Fibroblast of upper back skin (primary cell): ENCODE results near the gene EVX2.

Experiments
- DNase-seq: peaks from one replicate; pipeline ENCODE4 v3.0.0-alpha.2; 2013

Gene EVX2

GRCh38 chr2:176083796-176084261, at the start of gene EVX2:
TSS of gene EVX2 (minus strand) at chr2:176083962. CDS start at chr2:176083776, 186 bp downstream.
- no peak for DNase-seq

DNA sequence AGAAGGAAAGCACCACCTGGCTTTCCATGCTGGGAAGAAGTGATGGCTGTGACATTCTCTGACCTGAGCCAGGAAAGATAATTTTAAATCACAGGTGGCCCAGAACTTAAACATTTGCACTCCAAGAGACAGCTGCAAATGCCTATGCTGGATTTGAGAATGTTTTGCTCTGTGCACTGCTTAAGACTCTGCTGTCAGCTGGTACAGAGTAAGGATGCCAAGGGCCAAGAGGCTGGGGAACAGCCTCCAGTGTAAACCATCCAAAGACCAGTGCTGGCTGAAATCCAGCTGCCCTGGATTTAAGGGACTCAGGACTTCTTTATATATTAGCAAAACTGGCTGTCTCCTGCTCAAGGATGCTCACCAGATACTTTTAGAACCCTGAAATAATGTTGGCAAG, 49.6 kb upstream of the EVX2 start:
- no peak for DNase-seq

DNA sequence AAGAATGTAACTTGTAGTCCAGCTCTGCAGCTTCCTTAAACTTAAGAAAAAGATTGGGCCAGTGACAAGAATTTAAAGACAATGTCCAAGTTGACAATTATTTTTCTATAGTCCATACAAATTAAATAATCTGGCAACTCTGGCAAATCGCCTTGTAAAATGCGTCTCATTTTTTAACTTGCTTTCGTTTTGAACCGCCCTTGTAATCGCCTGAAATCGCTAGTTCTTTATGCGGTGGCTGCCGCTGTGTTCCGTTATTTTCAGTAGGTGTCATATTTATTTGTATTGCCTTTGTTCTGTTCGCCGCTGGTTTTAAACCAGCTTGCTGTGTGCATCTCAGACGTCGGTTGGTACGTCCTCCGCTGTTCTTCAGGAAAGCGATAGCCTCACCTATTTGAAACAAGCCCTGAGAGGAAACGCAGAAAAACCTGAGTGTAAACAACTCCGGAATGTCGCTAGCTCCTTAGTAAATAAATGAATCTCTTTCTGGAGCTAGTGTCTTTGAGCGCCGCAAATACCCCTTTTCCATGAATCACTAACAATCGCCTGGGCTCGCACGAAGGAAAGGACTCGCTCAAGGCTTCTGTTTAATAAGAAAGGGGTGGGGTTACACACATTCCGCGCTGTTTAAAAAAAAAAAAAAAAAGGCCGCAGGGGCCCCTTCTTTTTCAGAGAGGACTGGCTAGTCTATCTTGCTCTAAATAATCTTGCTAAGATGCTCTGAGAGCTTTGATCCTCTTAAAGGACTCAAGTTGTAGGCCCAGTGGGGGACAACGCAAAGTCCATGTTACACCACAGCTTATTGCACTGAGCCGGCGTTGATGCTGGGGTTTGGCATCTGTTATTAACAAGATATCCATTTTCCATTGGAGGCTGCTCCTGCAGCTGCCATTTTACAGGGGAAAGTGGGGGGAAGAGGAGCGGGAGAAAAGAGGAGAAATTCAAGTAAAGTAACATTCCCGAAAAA, 48.7 kb upstream of the EVX2 start:
- peak; percentile 85 for DNase-seq

DNA sequence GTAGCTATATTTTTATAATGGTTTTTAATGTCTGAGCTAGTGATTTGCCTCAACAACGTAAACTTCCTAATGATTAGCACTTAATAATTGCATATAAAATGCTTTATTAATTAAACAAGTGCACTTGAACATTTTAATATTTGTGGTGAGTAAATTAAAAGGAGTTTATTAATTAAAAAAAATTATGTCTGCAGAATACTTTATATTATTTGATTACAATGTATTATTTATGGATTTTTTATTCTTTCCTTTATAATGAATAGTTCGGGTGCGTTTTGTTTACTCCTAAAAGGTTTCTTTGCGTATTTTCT, 48.0 kb upstream of the EVX2 start:
- DNase-seq: no peak

- DNase-seq: no peak
Observed at GRCh38 chr2:176130957-176131847, 47.4 kb upstream of the EVX2 start.

DNA sequence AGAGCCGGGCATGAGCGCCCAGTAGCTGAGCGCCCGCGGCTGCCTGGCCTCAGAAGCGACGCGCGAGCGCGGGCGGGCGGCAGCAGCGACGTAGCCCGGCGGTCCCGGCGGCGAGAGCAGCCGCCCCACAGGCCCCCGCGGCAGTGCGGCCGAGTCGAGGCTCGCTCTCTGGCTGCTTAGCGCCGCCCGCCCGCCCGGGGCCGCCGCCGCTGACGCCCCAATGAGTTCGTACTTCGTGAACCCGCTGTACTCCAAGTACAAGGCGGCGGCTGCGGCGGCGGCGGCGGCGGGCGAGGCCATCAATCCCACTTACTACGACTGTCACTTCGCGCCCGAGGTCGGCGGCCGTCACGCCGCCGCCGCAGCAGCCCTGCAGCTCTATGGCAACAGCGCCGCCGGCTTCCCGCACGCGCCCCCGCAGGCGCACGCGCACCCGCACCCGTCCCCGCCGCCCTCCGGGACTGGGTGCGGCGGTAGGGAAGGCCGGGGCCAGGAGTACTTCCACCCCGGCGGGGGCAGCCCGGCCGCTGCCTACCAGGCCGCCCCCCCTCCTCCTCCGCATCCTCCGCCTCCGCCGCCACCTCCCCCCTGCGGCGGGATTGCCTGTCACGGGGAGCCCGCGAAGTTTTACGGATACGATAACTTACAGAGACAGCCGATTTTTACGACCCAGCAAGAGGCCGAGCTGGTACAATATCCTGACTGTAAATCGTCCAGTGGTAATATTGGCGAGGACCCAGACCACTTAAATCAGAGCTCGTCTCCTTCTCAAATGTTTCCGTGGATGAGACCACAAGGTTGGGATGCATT, 46.6 kb upstream of the EVX2 start:
- peak; percentile 97 for DNase-seq

DNA sequence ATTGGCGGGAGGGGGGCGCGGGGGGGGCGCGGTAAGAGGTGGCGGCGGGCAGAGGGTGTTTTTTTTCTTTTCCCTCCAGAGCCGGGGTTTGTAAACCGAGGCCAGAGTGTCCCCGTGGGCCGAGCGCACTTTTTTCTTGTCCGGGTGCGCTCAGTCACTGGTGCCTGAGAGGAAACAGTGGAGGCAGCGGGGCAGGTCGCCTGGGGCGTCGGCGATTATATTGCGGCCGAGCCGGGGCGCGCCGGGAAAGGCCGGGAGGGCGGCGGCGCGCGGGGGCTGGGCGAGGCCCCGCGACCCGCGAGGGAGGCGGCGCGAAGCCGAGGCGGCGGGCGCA, 46.0 kb upstream of the EVX2 start:
- DNase-seq: no peak

DNA sequence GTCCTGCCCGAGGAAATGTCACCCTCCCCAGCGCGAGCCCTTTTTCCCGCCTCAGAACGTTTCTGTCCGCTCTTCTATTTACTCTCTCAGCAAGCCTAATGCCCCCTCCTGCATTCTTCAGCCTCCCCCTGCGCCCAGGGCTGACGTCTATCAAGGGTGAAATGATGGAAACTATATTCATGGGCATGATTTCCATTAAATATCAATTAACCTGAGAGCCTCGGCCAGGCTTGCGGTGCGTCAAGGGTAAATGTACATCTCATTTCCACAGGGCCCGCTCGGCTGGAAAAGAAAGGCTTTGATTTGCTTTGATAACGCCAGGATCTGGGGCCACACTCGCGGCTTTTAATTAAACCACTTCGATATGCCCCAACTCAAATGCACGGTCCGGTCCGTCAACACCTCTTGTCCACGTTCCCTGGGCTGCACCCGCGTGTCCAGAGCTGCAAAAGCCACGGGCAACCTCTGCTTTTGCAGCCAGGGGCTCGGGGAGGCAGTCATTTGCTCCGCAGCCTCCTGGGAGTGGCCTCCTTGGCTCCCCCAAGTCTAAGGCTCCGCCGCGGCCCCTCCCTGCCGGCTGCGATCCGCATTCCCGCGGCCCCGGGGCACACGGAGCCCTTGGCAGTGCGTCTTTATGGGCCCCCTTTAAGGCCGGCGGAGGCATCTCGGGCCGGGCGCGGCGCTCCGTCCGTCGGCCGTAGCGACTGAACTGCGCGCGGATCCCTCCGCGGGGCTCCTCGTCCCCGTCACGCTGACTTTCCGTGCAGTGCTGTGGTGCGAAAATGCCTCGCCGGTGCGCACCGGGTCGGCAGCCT, 45.4 kb upstream of the EVX2 start, which contains the start of gene HOXD8:
Gene HOXD8, plus strand, starts transcription at position 724 of the 815 bp plus-strand sequence. CDS start 662 bp downstream, outside the sequence.
- DNase-seq: peak; percentile 91

GRCh38 chr2:176128172-176128981, 44.6 kb upstream of the EVX2 start:
- DNase-seq: peak; percentile 58

DNA sequence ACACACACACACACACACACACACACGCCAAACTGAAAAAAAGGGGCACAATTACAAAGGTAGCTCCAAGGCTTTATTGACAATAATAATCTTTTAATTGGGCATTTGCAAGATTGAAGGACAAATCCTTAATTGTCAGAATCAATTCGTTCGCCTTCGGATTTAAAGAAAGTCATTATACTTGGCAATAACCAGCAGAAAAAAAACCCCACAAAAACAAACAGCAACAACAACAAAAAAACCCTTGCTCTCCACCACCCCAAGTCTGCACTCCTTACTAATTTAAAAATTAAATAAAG, 44.0 kb upstream of the EVX2 start:
- no peak for DNase-seq

- DNase-seq: peak; percentile 77
Observed at GRCh38 chr2:176126929-176127773, 43.4 kb upstream of the EVX2 start.

- DNase-seq: no peak
Observed at GRCh38 chr2:176125772-176126054, 42.0 kb upstream of the EVX2 start.

DNA sequence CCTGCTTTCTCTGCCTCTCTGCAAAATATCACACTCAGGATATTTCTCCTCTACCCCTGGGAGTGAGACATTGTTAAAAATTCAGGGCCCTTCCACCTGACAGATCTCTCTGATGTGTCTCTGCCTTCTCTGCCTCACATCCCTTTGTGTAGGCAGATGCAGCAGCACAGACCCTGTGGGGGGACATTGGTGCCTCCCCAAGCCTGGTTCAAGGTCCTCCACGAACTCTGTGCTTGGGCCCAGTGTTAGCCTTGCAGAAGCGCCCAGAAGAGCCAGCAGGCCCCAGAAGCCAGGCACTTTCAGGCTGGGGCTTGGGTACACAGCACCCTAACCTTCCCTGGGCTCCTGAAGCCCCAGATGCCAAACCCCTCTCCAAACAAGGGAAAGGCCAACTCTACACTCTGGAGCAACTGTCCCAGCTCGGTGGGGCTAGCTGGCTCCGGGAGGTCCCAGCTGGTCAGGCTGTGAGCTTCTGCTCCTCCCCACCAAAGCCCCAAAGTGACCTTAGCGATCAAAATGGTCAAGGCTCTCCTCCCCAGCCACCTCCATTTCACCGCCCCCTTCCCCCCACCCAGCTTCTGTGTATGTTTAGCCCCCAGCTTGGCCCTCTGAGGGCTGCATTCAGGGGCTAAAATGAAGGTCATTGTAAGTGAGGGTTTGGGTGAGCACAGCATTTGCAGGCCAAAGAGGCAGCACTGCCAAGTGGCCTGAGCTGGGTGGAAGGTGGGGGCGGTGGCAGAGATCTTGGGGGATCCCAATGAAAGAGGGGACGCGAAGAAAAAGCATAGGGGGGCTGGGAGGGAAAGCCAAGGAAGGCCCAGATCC, 41.4 kb upstream of the EVX2 start:
- no peak for DNase-seq

DNA sequence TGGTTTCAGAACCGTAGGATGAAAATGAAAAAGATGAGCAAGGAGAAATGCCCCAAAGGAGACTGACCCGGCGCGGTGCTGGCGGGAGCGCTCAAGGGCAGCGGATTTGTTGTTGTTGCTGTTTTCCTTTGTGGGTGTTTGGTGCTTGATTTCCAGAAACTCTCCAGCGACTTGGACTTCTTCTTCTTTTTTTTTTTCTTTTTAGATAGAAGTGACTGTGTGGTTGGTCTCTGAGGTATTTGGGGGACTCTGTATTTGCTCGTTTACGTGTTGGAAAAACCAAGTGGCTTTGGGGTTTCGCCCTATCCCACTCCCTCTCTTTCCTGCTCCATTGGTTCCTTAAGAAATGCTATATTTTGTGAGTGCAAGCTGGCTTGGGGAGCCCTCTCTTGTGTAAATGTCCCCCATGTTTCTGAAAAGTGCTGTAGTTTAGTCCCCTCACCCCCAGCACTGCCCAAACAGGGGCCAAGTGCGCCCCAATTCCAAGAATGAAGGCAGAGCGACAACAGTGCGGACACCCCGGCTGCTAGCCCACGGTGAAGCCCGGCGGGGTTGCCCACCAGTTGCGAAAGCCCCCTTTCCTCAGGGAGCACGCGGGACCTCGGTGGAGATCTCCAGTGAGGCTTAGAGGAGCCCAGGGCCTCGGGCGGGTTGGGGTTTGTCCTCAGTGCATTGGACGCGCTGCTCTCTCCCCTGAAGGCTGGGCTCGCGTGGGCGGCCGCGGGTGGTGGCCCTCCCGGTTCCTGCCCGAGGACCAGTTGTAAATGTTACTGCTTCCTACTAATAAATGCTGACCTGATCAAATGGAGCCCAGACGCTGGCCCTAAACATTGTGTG, 40.6 kb upstream of the EVX2 start:
- no peak for DNase-seq

- DNase-seq: no peak
Observed at GRCh38 chr2:176123411-176124109, 39.8 kb upstream of the EVX2 start.

DNA sequence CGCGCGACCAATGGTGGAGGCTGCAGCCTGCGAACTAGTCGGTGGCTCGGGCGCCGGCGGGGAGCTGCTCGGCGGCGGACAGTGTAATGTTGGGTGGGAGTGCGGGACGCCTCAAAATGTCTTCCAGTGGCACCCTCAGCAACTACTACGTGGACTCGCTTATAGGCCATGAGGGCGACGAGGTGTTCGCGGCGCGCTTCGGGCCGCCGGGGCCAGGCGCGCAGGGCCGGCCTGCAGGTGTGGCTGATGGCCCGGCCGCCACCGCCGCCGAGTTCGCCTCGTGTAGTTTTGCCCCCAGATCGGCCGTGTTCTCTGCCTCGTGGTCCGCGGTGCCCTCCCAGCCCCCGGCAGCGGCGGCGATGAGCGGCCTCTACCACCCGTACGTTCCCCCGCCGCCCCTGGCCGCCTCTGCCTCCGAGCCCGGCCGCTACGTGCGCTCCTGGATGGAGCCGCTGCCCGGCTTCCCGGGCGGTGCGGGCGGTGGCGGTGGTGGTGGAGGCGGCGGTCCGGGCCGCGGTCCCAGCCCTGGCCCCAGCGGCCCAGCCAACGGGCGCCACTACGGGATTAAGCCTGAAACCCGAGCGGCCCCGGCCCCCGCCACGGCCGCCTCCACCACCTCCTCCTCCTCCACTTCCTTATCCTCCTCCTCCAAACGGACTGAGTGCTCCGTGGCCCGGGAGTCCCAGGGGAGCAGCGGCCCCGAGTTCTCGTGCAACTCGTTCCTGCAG, 39.1 kb upstream of the EVX2 start, which contains the start of gene HOXD9:
Gene HOXD9, plus strand, starts transcription at position 37 of the 728 bp plus-strand sequence. Its CDS starts 50 bp downstream, at position 87.
- DNase-seq: peak; percentile 81

DNA sequence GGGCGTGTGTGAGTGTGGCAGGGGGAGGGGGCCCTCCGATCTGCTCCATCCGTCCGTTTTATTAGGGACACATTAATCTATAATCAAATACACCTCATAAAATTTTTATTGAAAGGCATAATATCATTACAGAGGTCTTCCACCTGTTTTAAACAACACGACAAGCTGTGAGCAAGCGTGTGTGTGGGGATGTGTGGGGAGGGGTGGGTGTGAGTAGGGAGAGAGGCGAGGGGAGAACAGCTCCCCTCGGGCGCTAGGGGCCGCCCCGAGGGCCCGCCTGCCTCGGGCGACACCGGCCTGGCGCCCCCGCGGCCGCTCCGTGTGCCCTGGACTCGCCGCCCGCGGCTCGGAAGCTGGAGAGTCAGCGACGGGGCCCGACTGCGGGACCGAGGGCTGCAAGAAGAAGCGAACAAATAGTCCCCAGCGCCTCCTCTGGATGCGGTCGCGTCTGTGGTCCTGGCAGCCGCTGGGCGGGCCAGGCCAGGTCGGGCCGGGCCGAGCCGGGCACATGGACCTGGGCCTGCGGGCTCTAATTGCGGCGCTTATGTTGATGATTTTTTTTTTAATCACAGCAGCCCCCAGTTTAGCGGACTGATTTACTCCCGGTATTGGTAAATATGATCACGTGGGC, 38.4 kb upstream of the EVX2 start:
- no peak for DNase-seq
